Central memory CD8-positive, alpha-beta T cell (primary cell): ENCODE results near the gene AK5.

Experiments
- ATAC-seq: fragments of 150-1000 bp; cut with Tn5 transposase; replicated peaks from 2 replicates; pipeline ENCODE4 v1.10.0; 2022; ENCODE audit warnings: mild to moderate bottlenecking, moderate FRiP score, moderate number of reproducible peaks; ENCODE audit not compliant: poor library complexity, severe bottlenecking; ENCODE audit errors: extremely low read depth
- DNase-seq, 2 donors: peaks; one replicate each; pipeline ENCODE4 v3.0.0; 2021; ENCODE audit warnings: low spot score in 2 of 2
- H3K27ac Mint-ChIP-seq: one replicate; pipeline ENCODE4 v1.8.0; 2022; ENCODE audit warnings: low read depth, mild to moderate bottlenecking, moderate library complexity, mixed read lengths
- H3K27me3 Mint-ChIP-seq: one replicate; pipeline ENCODE4 v1.8.0; 2022; ENCODE audit warnings: mixed read lengths
- H3K36me3 Mint-ChIP-seq: one replicate; pipeline ENCODE4 v1.8.0; 2022; ENCODE audit warnings: mild to moderate bottlenecking, moderate library complexity, mixed read lengths; ENCODE audit not compliant: insufficient read depth
- H3K4me1 Mint-ChIP-seq: one replicate; pipeline ENCODE4 v1.8.0; 2022; ENCODE audit warnings: mixed read lengths
- H3K4me3 Mint-ChIP-seq: one replicate; pipeline ENCODE4 v1.8.0; 2022; ENCODE audit warnings: mild to moderate bottlenecking, moderate library complexity, mixed read lengths
- H3K9me3 Mint-ChIP-seq: one replicate; pipeline ENCODE4 v1.8.0; 2022; ENCODE audit warnings: mixed read lengths

AK5 gene

GRCh38 chr1:77541162-77541545, 259.3 kb downstream of the AK5 start:
- Mint-ChIP-seq H3K27me3 (no peaks in the 10 kb centered on the region), H3K4me1 (no peaks in the 10 kb centered on the region), H3K27ac (no peak overlapping the region), H3K9me3 (no peaks in the 10 kb centered on the region), H3K36me3 (peaks cover 2% of the 10 kb centered on the region), H3K4me3 (no peak overlapping the region)
- no peak for ATAC-seq
- DNase-seq = no peak

GRCh38 chr1:77542813-77543420, 261.1 kb downstream of the AK5 start:
- H3K4me3 Mint-ChIP-seq = no peak overlapping the region
- ATAC-seq (no peak), DNase-seq (no peak)
- H3K27ac Mint-ChIP-seq = no peak overlapping the region
- H3K27me3 Mint-ChIP-seq = peaks cover 3% of the 10 kb centered on the region
- H3K36me3 Mint-ChIP-seq = peaks cover 2% of the 10 kb centered on the region
- no peaks in the 10 kb centered on the region for H3K9me3 Mint-ChIP-seq
- H3K4me1 Mint-ChIP-seq = no peaks in the 10 kb centered on the region

- Mint-ChIP-seq H3K27ac (no peak overlapping the region), H3K4me1 (no peaks in the 10 kb centered on the region), H3K36me3 (peaks cover 2% of the 10 kb centered on the region), H3K4me3 (no peak overlapping the region), H3K27me3 (peaks cover 10% of the 10 kb centered on the region), H3K9me3 (no peaks in the 10 kb centered on the region)
- ATAC-seq (no peak), DNase-seq (no peak)
Measured at GRCh38 chr1:77543822-77544448, 262.1 kb downstream of the AK5 start.

GRCh38 chr1:77544845-77545244, 263.0 kb downstream of the AK5 start:
- H3K4me3 Mint-ChIP-seq = no peak overlapping the region
- H3K9me3 Mint-ChIP-seq = no peaks in the 10 kb centered on the region
- no peaks in the 10 kb centered on the region for H3K4me1 Mint-ChIP-seq
- peaks cover 10% of the 10 kb centered on the region for H3K27me3 Mint-ChIP-seq
- DNase-seq = no peak
- no peak for ATAC-seq
- no peak overlapping the region for H3K27ac Mint-ChIP-seq
- H3K36me3 Mint-ChIP-seq = peaks cover 2% of the 10 kb centered on the region

GRCh38 chr1:77545970-77546369, 264.2 kb downstream of the AK5 start:
- no peak for DNase-seq
- peaks cover 15% of the 10 kb centered on the region for H3K27me3 Mint-ChIP-seq
- H3K9me3 Mint-ChIP-seq = no peaks in the 10 kb centered on the region
- H3K4me3 Mint-ChIP-seq = no peak overlapping the region
- no peaks in the 10 kb centered on the region for H3K4me1 Mint-ChIP-seq
- ATAC-seq = no peak
- H3K27ac Mint-ChIP-seq = no peak overlapping the region
- peaks cover 2% of the 10 kb centered on the region for H3K36me3 Mint-ChIP-seq

- no peak for ATAC-seq
- Mint-ChIP-seq H3K27ac (no peak overlapping the region), H3K4me3 (no peak overlapping the region), H3K4me1 (no peaks in the 10 kb centered on the region), H3K27me3 (peaks cover 21% of the 10 kb centered on the region), H3K9me3 (no peaks in the 10 kb centered on the region), H3K36me3 (peaks cover 2% of the 10 kb centered on the region)
- DNase-seq = no peak
Measured at GRCh38 chr1:77546890-77547289, 265.1 kb downstream of the AK5 start.

- Mint-ChIP-seq H3K27me3 (peaks cover 21% of the 10 kb centered on the region), H3K27ac (no peak overlapping the region), H3K9me3 (no peaks in the 10 kb centered on the region), H3K4me3 (no peak overlapping the region), H3K4me1 (no peaks in the 10 kb centered on the region), H3K36me3 (no peaks in the 10 kb centered on the region)
- DNase-seq = no peak
- ATAC-seq = no peak
Measured at GRCh38 chr1:77548285-77548684, 266.5 kb downstream of the AK5 start.

- Mint-ChIP-seq H3K4me1 (no peaks in the 10 kb centered on the region), H3K27ac (no peak overlapping the region), H3K36me3 (peaks cover 2% of the 10 kb centered on the region), H3K4me3 (no peak overlapping the region), H3K9me3 (no peaks in the 10 kb centered on the region), H3K27me3 (peaks cover 21% of the 10 kb centered on the region)
- ATAC-seq (no peak), DNase-seq (no peak)
Measured at GRCh38 chr1:77550135-77550534, 268.3 kb downstream of the AK5 start.

- ATAC-seq (no peak), DNase-seq (no peak)
- no peak overlapping the region for H3K4me3 Mint-ChIP-seq
- H3K4me1 Mint-ChIP-seq = no peaks in the 10 kb centered on the region
- H3K9me3 Mint-ChIP-seq = no peaks in the 10 kb centered on the region
- peaks cover 21% of the 10 kb centered on the region for H3K27me3 Mint-ChIP-seq
- peaks cover 7% of the 10 kb centered on the region for H3K36me3 Mint-ChIP-seq
- no peak overlapping the region for H3K27ac Mint-ChIP-seq
Measured at GRCh38 chr1:77552626-77553025, 270.8 kb downstream of the AK5 start.

- Mint-ChIP-seq H3K27me3 (peaks cover 11% of the 10 kb centered on the region), H3K27ac (no peak overlapping the region), H3K4me3 (no peak overlapping the region), H3K4me1 (no peaks in the 10 kb centered on the region), H3K36me3 (peaks cover 7% of the 10 kb centered on the region), H3K9me3 (no peaks in the 10 kb centered on the region)
- DNase-seq (no peak), ATAC-seq (no peak)
Measured at GRCh38 chr1:77553568-77554291, 271.9 kb downstream of the AK5 start.

GRCh38 chr1:77556045-77556444, 274.2 kb downstream of the AK5 start:
- peaks cover 11% of the 10 kb centered on the region for H3K36me3 Mint-ChIP-seq
- H3K27ac Mint-ChIP-seq = no peak overlapping the region
- DNase-seq (no peak), ATAC-seq (no peak)
- H3K9me3 Mint-ChIP-seq = no peaks in the 10 kb centered on the region
- H3K27me3 Mint-ChIP-seq = peaks cover 5% of the 10 kb centered on the region
- H3K4me3 Mint-ChIP-seq = no peak overlapping the region
- no peaks in the 10 kb centered on the region for H3K4me1 Mint-ChIP-seq

GRCh38 chr1:77557053-77557452, 275.2 kb downstream of the AK5 start:
- no peak overlapping the region for H3K27ac Mint-ChIP-seq
- no peaks in the 10 kb centered on the region for H3K9me3 Mint-ChIP-seq
- H3K4me3 Mint-ChIP-seq = no peak overlapping the region
- peaks cover 16% of the 10 kb centered on the region for H3K36me3 Mint-ChIP-seq
- H3K27me3 Mint-ChIP-seq = no peaks in the 10 kb centered on the region
- DNase-seq (no peak), ATAC-seq (no peak)
- no peaks in the 10 kb centered on the region for H3K4me1 Mint-ChIP-seq

GRCh38 chr1:77558591-77559164, 276.9 kb downstream of the AK5 start:
- no peaks in the 10 kb centered on the region for H3K9me3 Mint-ChIP-seq
- ATAC-seq = no peak
- no peak overlapping the region for H3K4me3 Mint-ChIP-seq
- peaks cover 16% of the 10 kb centered on the region for H3K36me3 Mint-ChIP-seq
- H3K27ac Mint-ChIP-seq = no peak overlapping the region
- no peak for DNase-seq
- no peaks in the 10 kb centered on the region for H3K4me1 Mint-ChIP-seq
- H3K27me3 Mint-ChIP-seq = no peaks in the 10 kb centered on the region
